Activated T-cell treated with anti-CD3 and anti-CD28 coated beads, Interleukin-2, amount 50 U/mL, for 72 hours (primary cell): Measurements from ENCODE around the gene PAPPA2. TPM values are rescaled to one million over a fixed set of nuclear protein-coding genes. Genes with fewer than 3 reads are reported as not detected.

Source experiments
- ATAC-seq, 2 donors: fragments of 150-1000 bp; cut with Tn5 transposase; replicated peaks in 1 of 2; 2 replicates each; pipeline ENCODE4 v1.10.0; 2021; ENCODE audit warnings: moderate library complexity in 2 of 2, mild to moderate bottlenecking in 1 of 2
- DNase-seq, 2 donors: peaks; one replicate each; pipeline ENCODE4 v3.0.0; 2021 to 2022; ENCODE audit warnings: mixed read lengths in 1 of 2
- H3K27ac Mint-ChIP-seq: one replicate; pipeline ENCODE4 v1.8.0; 2022; ENCODE audit warnings: mild to moderate bottlenecking, moderate library complexity, mixed read lengths
- H3K27me3 Mint-ChIP-seq: one replicate; pipeline ENCODE4 v1.8.0; 2022; ENCODE audit warnings: low read depth, mixed read lengths
- H3K36me3 Mint-ChIP-seq, 2 donors: one replicate each; pipeline ENCODE4 v1.8.0; 2022; ENCODE audit warnings: mixed read lengths in 2 of 2, mild to moderate bottlenecking in 1 of 2; ENCODE audit not compliant: insufficient read depth in 2 of 2
- H3K4me1 Mint-ChIP-seq: one replicate; pipeline ENCODE4 v1.8.0; 2022; ENCODE audit warnings: low read depth, mixed read lengths
- H3K4me3 Mint-ChIP-seq, 2 donors: one replicate each; pipeline ENCODE4 v1.8.0; 2022; ENCODE audit warnings: mild to moderate bottlenecking in 2 of 2, mixed read lengths in 2 of 2, moderate library complexity in 2 of 2
- H3K9me3 Mint-ChIP-seq, 2 donors: one replicate each; pipeline ENCODE4 v1.8.0; 2022; ENCODE audit warnings: mixed read lengths in 2 of 2
- total RNA-seq, 2 donors: library from RNA; stranded (reverse); gene quantifications; one replicate each; pipeline ENCODE4 v1.2.3, GENCODE V29; 2022

Gene PAPPA2
- total RNA-seq, 2 donors from 2014 or later: 1.0 to 3.3 TPM

GRCh38 chr1:176701151-176701866 is 238.3 kb downstream of the PAPPA2 start:
- no peaks in the 10 kb centered on the region for H3K9me3 Mint-ChIP-seq
- H3K27ac Mint-ChIP-seq: no peak overlapping the region
- H3K27me3 Mint-ChIP-seq: no peaks in the 10 kb centered on the region
- ATAC-seq (no peak), DNase-seq (no peak)
- H3K36me3 Mint-ChIP-seq: no peaks in the 10 kb centered on the region
- H3K4me1 Mint-ChIP-seq: no peaks in the 10 kb centered on the region
- H3K4me3 Mint-ChIP-seq: no peak overlapping the region

- ATAC-seq: no peak
- no peaks in the 10 kb centered on the region for H3K36me3 Mint-ChIP-seq
- H3K4me1 Mint-ChIP-seq: no peaks in the 10 kb centered on the region
- H3K9me3 Mint-ChIP-seq: no peaks in the 10 kb centered on the region
- no peak for DNase-seq
- H3K27ac Mint-ChIP-seq: no peak overlapping the region
- no peaks in the 10 kb centered on the region for H3K27me3 Mint-ChIP-seq
- no peak overlapping the region for H3K4me3 Mint-ChIP-seq
Measured at GRCh38 chr1:176702901-176703300, 239.9 kb downstream of the PAPPA2 start.

- no peaks in the 10 kb centered on the region for H3K9me3 Mint-ChIP-seq
- ATAC-seq: no peak
- no peak for DNase-seq
- H3K27me3 Mint-ChIP-seq: no peaks in the 10 kb centered on the region
- H3K36me3 Mint-ChIP-seq: no peaks in the 10 kb centered on the region
- H3K4me3 Mint-ChIP-seq: no peak overlapping the region
- H3K4me1 Mint-ChIP-seq: no peaks in the 10 kb centered on the region
- H3K27ac Mint-ChIP-seq: no peak overlapping the region
Measured at GRCh38 chr1:176705585-176705984, 242.6 kb downstream of the PAPPA2 start.

GRCh38 chr1:176717066-176717750 is 254.2 kb downstream of the PAPPA2 start:
- H3K9me3 Mint-ChIP-seq: no peaks in the 10 kb centered on the region
- H3K36me3 Mint-ChIP-seq: no peaks in the 10 kb centered on the region
- ATAC-seq (no peak), DNase-seq (no peak)
- no peak overlapping the region for H3K4me3 Mint-ChIP-seq
- H3K4me1 Mint-ChIP-seq: no peaks in the 10 kb centered on the region
- no peak overlapping the region for H3K27ac Mint-ChIP-seq
- H3K27me3 Mint-ChIP-seq: no peaks in the 10 kb centered on the region

GRCh38 chr1:176719447-176719846 is 256.5 kb downstream of the PAPPA2 start:
- H3K9me3 Mint-ChIP-seq: no peaks in the 10 kb centered on the region
- H3K4me3 Mint-ChIP-seq: no peak overlapping the region
- H3K27ac Mint-ChIP-seq: no peak overlapping the region
- H3K27me3 Mint-ChIP-seq: no peaks in the 10 kb centered on the region
- no peaks in the 10 kb centered on the region for H3K4me1 Mint-ChIP-seq
- ATAC-seq: no peak
- no peak for DNase-seq
- no peaks in the 10 kb centered on the region for H3K36me3 Mint-ChIP-seq

GRCh38 chr1:176720838-176721237 is 257.9 kb downstream of the PAPPA2 start:
- Mint-ChIP-seq H3K9me3 (no peaks in the 10 kb centered on the region), H3K36me3 (no peaks in the 10 kb centered on the region), H3K27me3 (no peaks in the 10 kb centered on the region), H3K4me1 (no peaks in the 10 kb centered on the region), H3K4me3 (no peak overlapping the region), H3K27ac (no peak overlapping the region)
- DNase-seq: no peak
- no peak for ATAC-seq

GRCh38 chr1:176733661-176734060 is 270.7 kb downstream of the PAPPA2 start:
- Mint-ChIP-seq H3K4me3 (no peak overlapping the region), H3K9me3 (peaks cover 0 to 2% of the 10 kb centered on the region in 2 donors), H3K27ac (no peak overlapping the region), H3K4me1 (no peaks in the 10 kb centered on the region), H3K27me3 (no peaks in the 10 kb centered on the region), H3K36me3 (no peaks in the 10 kb centered on the region)
- ATAC-seq: no peak
- no peak for DNase-seq

- no peaks in the 10 kb centered on the region for H3K27me3 Mint-ChIP-seq
- no peak overlapping the region for H3K4me3 Mint-ChIP-seq
- no peaks in the 10 kb centered on the region for H3K36me3 Mint-ChIP-seq
- ATAC-seq (no peak), DNase-seq (no peak)
- H3K27ac Mint-ChIP-seq: no peak overlapping the region
- peaks cover 0 to 2% of the 10 kb centered on the region in 2 donors for H3K9me3 Mint-ChIP-seq
- no peaks in the 10 kb centered on the region for H3K4me1 Mint-ChIP-seq
Measured at GRCh38 chr1:176735201-176735600, 272.2 kb downstream of the PAPPA2 start.

- Mint-ChIP-seq H3K36me3 (no peaks in the 10 kb centered on the region), H3K27me3 (no peaks in the 10 kb centered on the region), H3K4me3 (no peak overlapping the region), H3K27ac (no peak overlapping the region), H3K9me3 (peaks cover 0 to 2% of the 10 kb centered on the region in 2 donors), H3K4me1 (no peaks in the 10 kb centered on the region)
- DNase-seq (no peak), ATAC-seq (no peak)
Measured at GRCh38 chr1:176736015-176736414, 273.0 kb downstream of the PAPPA2 start.

GRCh38 chr1:176741181-176741580 is 278.2 kb downstream of the PAPPA2 start:
- Mint-ChIP-seq H3K27me3 (no peaks in the 10 kb centered on the region), H3K4me1 (no peaks in the 10 kb centered on the region), H3K27ac (no peak overlapping the region), H3K36me3 (no peaks in the 10 kb centered on the region), H3K4me3 (no peak overlapping the region), H3K9me3 (no peaks in the 10 kb centered on the region)
- ATAC-seq: no peak
- no peak for DNase-seq

GRCh38 chr1:176742322-176742721 is 279.3 kb downstream of the PAPPA2 start:
- Mint-ChIP-seq H3K27ac (no peak overlapping the region), H3K36me3 (no peaks in the 10 kb centered on the region), H3K9me3 (no peaks in the 10 kb centered on the region), H3K4me1 (no peaks in the 10 kb centered on the region), H3K27me3 (no peaks in the 10 kb centered on the region), H3K4me3 (no peak overlapping the region)
- ATAC-seq (no peak), DNase-seq (no peak)

GRCh38 chr1:176744142-176744541 is 281.2 kb downstream of the PAPPA2 start:
- Mint-ChIP-seq H3K36me3 (no peaks in the 10 kb centered on the region), H3K9me3 (no peaks in the 10 kb centered on the region), H3K4me1 (no peaks in the 10 kb centered on the region), H3K4me3 (no peak overlapping the region), H3K27ac (peak overlapping the region; percentile 57), H3K27me3 (no peaks in the 10 kb centered on the region)
- no peak for DNase-seq
- no peak for ATAC-seq

GRCh38 chr1:176745945-176746344 is 283.0 kb downstream of the PAPPA2 start:
- Mint-ChIP-seq H3K4me1 (no peaks in the 10 kb centered on the region), H3K27me3 (no peaks in the 10 kb centered on the region), H3K27ac (no peak overlapping the region), H3K36me3 (peaks cover 0 to 2% of the 10 kb centered on the region in 2 donors), H3K9me3 (peaks cover 2 to 4% of the 10 kb centered on the region in 2 donors), H3K4me3 (no peak overlapping the region)
- DNase-seq (no peak), ATAC-seq (no peak)

GRCh38 chr1:176752505-176752904 is 289.5 kb downstream of the PAPPA2 start:
- Mint-ChIP-seq H3K4me3 (no peak overlapping the region), H3K4me1 (no peaks in the 10 kb centered on the region), H3K9me3 (peaks cover 4 to 5% of the 10 kb centered on the region in 2 donors), H3K27me3 (no peaks in the 10 kb centered on the region), H3K36me3 (peaks cover 0 to 2% of the 10 kb centered on the region in 2 donors), H3K27ac (no peak overlapping the region)
- ATAC-seq (no peak), DNase-seq (no peak)
